Uterus (tissue), 2 donors: Measurements from ENCODE around the gene FAM3A.

Experiments
- POLR2A ChIP-seq, 2 donors: fragments of 450-650 bp; IDR thresholded peaks; one replicate each; pipeline ENCODE4 v1.6.1; 2016; ENCODE audit warnings: antibody characterized with exemption in 2 of 2, mild to moderate bottlenecking in 1 of 2, moderate library complexity in 1 of 2
- TF ChIP-seq, protein P1 (sequence below), 4 experiments: fragments of 200-600 bp in 2 of 4; fragments of 450-650 bp in 2 of 4; sonication (generic) in 2 of 4; IDR thresholded peaks; one replicate each; pipeline ENCODE4 v1.5.1; 2016 to 2019; ENCODE audit warnings: antibody characterized with exemption in 4 of 4, mild to moderate bottlenecking in 2 of 4, moderate library complexity in 1 of 4

DNA sequence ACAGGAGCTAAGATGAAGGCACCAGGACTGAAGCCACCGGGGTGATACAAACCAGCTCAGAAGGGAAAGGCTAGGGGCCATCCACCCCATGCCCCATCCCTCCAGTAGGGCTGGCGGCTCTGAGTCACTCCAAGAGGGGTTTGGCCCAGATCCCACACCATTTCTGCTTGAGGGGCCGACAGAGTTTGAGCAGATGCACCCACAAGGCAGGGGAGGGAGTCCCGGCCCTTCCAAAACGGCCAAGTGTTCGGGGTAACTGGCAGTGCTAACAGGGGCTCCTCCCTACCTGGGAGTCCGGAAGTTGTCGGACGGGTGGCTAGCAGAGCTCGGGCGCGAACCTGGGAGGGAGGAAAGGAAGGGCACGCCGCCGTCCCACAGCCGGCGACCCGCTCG lies 26.0 kb downstream of the FAM3A start:
- TF ChIP-seq POLR2A (IDR thresholded peaks at IDR 0.05) = no peak
- TF ChIP-seq, protein P1, sequence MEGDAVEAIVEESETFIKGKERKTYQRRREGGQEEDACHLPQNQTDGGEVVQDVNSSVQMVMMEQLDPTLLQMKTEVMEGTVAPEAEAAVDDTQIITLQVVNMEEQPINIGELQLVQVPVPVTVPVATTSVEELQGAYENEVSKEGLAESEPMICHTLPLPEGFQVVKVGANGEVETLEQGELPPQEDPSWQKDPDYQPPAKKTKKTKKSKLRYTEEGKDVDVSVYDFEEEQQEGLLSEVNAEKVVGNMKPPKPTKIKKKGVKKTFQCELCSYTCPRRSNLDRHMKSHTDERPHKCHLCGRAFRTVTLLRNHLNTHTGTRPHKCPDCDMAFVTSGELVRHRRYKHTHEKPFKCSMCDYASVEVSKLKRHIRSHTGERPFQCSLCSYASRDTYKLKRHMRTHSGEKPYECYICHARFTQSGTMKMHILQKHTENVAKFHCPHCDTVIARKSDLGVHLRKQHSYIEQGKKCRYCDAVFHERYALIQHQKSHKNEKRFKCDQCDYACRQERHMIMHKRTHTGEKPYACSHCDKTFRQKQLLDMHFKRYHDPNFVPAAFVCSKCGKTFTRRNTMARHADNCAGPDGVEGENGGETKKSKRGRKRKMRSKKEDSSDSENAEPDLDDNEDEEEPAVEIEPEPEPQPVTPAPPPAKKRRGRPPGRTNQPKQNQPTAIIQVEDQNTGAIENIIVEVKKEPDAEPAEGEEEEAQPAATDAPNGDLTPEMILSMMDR (IDR thresholded peaks at IDR 0.05) = no peak
